Erythroblast (primary cell): ENCODE measurements around the gene FGD5.

Source experiments
- DNase-seq, 2 experiments: peaks; one replicate each; lab custom pipeline; 2025; lab: John Stamatoyannopoulos, UW
- GATA1 ChIP-seq: IDR thresholded peaks from 2 replicates; pipeline ENCODE4 v1.6.1; 2011; ENCODE audit warnings: low read depth, mild to moderate bottlenecking, control low read depth, low read length, moderate library complexity
- POLR2A ChIP-seq: IDR thresholded peaks from 2 replicates; pipeline ENCODE4 v1.6.1; 2011; ENCODE audit warnings: mild to moderate bottlenecking, low read length

Gene FGD5

DNA sequence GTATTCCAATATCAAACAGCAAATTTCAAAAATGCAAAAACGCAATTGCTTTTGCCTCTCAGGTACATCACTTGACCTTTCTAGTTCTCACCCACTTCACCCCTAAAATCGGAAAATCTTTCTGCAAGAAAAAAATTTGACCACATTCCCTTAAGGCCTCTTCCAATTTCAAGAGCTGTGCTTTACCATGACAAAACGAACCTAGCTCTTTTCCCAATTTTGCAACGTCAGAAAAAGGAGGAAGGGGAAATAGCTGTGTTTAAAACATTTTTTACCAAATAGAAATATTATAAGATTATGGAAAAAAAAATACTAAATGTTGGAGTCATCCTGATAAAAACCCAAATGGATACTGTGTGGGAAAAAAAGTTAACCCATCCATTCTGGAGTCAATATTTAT is 127.5 kb downstream of the FGD5 start:
- TF ChIP-seq GATA1 (no peak), POLR2A (no peak)

DNA sequence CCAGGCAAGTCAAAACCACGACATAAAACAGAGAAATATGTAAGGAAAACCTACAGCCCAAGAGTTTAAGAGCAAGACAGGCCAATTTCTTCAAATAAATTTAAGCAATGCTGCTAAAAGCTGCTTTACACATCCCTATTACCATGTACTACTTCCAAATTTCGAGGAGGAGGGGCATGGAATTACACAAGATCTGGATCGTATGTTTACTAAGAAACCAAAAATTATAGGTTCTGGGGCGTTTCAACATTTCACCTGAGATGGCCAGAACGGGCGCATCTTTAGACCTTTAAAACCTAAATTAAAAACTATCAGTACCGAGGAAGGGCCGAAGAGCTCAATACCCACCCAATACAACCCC is 128.0 kb downstream of the FGD5 start:
- no peak for TF ChIP-seq GATA1
- no peak for TF ChIP-seq POLR2A
- DNase-seq, result no peak

More for the DNA sequence above, 127.5 kb downstream of the FGD5 start:
- DNase-seq, result no peak

DNA sequence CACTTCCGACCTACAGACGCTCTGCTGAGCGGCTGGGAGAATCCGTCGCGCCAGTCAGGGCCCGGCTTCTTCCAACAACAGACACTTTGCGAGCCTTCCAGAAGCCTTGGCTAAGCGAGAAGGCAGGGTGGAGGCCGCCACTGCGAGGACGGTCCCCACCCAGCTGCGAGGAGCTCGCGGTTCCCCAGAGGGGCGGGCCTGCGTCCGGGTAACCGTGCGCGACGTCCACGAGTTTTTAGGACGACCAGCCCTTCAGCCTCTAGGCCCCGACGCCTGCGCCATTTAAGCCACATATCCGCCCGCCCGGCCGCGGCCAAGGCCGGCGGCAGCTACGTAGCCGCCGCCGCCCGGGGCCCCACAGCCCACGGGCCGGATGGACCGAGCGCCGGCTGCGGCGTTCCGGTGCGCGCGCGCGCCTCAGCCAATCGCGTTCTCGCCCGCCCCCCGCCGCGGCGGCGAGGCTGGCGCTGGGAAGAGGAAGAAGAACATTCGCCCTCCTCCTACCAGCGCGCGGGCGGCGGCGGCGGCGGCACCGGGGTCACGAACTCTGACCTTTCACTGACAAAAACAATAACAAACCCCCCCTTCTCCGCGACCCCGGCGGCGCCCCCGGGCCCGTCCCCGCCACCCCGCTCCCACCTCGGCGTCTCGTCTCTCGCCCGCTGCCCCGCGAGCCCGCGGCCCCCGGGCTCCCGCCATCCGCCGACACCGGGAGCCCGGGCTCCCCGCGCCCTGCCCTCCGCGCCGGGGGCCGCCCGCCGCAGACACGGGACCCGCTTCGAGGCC is 128.5 kb downstream of the FGD5 start, which contains the start of gene NR2C2:
TSS of gene NR2C2 (plus strand) at position 484 of the 786 bp plus-strand sequence. CDS start 56,332 bp downstream, outside the sequence.
- TF ChIP-seq GATA1 (no peak), POLR2A (peak; percentile 94)
- peak; percentile 90 to 94 for DNase-seq

DNA sequence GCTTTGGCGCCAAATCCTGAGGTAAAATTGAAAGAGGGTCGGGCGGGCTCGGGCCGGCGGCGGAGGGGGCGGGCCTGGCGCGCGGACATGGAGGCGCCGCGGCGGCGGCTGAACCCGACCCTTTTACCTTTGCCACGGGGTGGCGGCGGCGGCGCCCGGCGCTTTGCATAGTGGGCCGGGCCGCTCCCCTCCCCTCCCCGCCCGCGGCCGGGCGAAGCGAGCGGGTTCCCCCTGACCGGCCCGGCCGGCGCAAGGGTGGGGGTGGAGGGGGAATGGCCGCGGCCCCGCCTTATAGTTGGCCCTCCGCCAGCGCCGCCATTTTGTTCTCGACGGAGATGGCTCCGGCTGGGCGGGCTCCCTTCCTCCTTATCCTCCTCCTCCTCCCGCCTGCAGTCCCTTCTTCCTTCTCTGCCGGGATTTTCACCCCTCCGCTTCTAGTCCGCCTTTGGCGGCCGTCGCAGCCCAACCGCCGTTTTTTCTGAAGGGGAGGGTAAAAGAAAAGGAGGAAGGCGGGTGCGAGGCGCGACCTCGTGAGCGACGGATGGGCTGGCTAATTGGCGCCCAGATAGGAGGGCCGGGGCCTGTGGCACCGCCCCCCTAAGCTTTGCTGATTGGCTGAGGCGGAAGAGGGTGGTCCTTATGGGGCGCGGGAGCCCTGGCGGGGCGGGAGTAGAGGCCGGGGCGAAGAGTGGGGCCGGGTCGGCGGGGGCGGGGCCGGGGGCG is 129.3 kb downstream of the FGD5 start:
- TF ChIP-seq GATA1 (no peak), POLR2A (no peak)

DNA sequence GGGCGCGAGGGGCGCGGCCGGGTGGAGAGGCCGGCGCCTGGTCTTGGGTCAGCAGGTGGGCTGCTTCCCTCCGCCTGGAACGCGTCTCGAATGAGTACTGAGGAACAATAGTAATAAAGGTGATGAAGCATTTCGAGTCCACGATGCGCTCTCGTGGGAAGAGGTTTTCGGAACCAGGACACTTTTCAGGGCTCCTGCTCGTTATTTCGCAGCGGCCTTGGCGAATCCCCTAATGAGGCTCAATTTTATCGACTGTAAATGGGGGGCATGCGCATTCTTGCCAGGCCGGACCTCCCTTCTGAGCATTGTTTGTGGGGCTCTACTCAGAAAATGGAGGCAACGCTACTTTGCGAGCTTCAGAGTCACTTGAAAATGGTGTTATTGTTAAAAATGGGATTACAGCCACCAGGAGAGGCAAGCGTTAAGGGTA is 129.9 kb downstream of the FGD5 start:
- TF ChIP-seq GATA1 (no peak), POLR2A (peak; percentile 55)
- no peak for DNase-seq

More for the DNA sequence above, 129.3 kb downstream of the FGD5 start:
- peak; percentile 97 to 98 for DNase-seq

DNA sequence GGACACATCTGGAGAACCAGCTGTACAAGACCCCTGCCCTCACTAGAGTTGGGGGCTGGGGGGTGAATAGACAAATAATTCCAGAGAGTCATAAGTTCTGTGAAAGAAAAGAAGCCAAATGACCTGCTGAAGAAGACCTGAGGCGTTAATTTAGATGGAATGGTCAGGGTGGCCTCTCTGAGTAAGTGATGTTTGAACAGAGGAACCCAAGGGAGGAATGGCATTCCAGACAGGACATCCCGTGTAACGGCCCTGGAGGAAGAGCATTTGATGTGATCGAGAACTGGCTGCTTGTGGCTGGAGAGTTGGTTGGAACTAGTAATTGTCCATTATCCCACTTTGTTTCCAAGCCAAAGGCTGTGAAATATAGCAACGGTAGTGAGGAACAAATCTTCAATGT is 130.4 kb downstream of the FGD5 start:
- DNase-seq, result no peak
- TF ChIP-seq GATA1 (no peak), POLR2A (no peak)

DNA sequence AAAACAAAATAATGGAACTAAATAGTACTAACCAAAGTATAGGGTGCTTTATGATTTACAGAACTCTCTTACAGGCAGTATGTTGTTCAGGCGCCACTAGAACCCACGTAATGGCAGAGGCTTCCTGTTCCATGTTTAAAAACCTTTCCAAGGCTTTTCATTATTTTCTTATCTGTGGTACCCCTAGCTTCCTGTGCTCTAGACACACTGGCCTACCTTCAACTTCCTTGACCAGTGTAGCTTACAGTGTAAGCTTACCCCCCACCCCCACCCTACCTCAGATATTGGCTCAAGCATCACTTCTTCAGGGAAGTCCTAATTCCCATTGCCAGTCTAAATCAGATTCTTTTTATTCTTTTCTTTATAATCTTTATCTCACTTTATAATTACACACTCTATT is 131.5 kb downstream of the FGD5 start:
- TF ChIP-seq POLR2A, result no peak
- DNase-seq, result no peak

DNA sequence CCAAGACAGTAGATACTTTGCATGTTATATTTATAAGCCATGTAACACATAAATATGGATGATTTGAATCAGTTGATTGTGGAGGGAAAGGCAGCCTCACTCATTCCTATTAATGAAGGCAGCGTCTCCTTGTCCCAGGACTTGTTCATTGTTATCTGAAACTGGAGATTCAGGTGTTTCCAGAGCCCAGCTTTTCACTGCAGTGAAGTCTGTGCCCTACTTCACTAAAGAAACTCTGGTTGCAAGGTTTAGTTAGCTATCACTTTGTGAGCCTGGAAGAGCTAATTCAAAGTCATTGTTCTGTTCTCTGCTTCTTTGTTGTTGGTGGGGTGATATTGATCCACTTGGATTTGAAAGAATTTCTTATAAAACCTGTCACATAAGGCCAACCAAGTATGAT is 138.4 kb downstream of the FGD5 start:
- DNase-seq, result no peak
- TF ChIP-seq POLR2A (no peak), GATA1 (no peak)

DNA sequence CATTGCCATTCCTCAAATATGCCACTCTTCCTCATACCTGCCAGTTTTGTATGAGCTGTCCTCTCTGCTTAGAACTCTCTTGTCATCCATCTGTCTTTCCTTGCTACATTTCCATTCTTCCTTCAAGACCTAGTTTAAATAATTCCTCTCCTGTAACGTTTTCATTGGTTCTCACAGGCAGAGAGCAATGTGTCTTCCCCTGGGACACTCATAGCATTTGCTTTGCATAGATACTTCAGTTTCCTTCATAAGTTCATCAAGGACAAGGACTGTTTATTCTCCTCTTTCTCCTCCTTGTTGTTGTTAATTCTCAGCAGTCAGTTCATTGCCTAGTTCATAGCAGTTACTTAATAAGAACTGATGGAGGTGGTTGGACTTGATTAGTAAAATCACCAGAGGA is 139.2 kb downstream of the FGD5 start:
- no peak for DNase-seq
- TF ChIP-seq GATA1 (no peak), POLR2A (no peak)

DNA sequence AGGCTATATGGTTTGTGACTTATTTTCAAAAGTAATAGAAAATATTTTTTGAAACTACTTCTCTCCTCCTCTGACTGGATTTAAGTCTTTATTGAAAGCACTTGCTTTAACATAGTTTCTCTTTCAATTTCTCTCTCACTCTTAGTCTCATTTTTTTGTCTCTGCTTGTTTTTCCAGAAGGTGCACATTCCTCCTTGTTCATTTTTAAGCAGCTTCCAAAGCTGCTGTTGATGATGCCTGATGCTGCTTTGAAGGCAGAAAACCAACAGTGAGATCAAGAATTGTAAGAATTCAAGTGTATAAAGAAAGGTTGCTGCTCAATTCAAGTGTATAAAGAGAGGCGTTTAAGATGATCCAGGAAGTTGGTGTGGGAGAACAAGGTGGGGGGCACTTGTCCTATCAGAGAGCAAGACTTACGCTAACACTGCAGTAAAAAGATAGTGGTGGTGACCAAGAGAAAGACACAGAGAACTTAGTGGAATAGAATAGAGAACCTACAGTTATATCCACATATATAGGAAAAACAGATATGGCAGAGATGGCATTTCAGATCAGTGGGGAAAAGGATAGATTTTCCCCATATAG is 140.7 kb downstream of the FGD5 start:
- TF ChIP-seq POLR2A (no peak), GATA1 (no peak)
- DNase-seq, result no peak

DNA sequence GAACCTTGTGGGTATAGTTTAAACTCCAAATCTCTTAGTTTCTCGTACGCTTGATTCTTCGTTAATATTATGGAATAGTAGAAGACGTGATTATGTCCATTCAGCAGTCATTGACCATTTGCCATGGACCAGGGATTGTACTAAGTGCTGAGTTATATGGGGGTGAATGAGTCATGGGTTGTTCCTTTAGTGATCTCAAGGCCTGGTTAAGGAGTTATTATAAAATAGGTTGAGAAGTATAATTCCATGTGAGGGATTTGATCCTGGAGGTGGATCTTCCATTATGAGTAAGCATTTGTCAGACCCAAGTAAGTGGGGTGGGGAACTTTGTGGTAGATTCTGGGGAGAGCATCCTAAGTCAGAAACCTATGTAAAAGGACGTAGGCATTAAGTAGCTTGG is 144.0 kb downstream of the FGD5 start:
- TF ChIP-seq GATA1 (no peak), POLR2A (no peak)
- no peak for DNase-seq

DNA sequence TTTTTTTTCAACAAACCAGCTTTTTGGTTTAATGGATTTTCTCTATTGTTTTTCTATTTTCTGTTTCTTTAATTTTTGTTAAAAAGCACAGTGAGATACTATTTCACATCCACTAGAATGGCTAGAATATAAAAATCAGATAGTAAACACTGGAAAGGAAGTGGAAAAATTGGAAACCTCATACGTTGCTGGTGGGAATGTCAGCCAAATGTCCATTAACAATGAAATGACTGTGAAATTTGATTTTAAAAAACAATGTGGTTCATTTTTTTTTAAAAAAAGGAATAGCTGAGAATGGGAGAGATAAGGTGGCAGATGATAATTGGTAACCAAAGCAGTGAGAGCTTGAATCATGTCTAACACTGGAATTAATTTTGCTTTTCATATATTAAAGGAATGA is 148.5 kb downstream of the FGD5 start:
- no peak for TF ChIP-seq POLR2A
- TF ChIP-seq GATA1, result no peak
- DNase-seq, result no peak

DNA sequence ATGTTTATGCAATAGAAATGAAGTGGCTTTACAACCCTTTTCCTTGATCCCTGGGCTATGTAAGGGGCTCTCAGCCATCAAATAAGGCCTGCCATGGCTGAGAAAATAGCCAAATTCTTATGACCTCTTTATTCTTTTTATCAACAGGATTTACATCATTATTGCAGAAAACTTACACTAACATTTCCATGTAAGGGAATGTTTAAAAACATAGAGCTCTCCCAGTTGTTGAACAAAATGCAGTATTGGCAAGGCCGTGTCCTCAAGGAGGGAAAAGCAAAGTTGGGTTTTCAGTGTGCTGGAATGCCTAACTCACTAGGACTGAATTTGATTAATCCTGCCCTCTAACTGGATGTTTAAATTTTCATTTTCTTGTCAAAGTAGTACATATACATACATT is 150.9 kb downstream of the FGD5 start:
- no peak for TF ChIP-seq GATA1
- TF ChIP-seq POLR2A, result no peak
- no peak for DNase-seq

DNA sequence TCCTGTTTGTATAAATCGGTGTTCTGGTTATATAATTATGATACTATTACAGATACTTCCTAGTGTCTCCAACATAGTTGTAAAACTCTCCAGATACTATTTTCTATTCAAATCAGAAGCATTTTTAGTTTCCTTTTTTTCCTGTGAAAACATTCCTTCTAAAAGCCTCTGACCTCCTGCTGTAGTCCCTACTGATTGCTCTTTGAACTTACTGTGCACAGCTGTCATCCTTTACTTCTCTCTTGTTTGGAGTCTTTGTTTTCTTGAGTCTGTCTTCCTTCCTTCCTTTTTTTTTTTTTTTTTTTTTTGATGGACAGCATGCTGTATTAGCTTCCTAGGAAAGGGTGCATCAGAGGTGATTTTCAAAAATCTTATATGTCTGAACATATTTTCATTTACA is 157.6 kb downstream of the FGD5 start:
- DNase-seq, result no peak
- TF ChIP-seq POLR2A (no peak), GATA1 (no peak)
